ENCODE measurements around the gene BCAS4.

The BCAS4 gene

DNA sequence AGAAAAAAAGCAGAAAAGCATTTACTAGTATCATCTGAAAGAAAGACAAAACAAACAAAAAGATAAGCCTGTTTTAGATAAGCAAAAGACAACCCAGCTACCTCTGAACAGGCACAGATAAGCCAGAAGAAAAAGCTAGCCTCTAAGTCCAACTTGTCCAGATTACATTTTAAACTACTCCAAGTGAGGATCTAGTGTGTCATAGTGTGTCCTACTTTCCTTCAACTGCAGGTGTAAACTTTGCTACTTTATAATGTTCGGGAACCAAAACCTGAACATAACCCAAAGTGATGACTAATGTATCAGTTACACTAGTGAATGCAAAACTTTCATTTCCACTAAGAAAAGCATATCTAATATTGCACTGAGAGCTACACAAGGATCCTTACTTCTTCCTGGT is 116.9 kb downstream of the BCAS4 start:
- CTCF ChIA-PET = interaction anchor here (1.0 kb wide), 1 partner anchor 18 kb away, joined by 3 read pairs; no protein-coding TSS in a partner anchor
- DNase-seq (ENCODE audit: extremely low spot score) = no peak
- TF ChIP-seq SP1 (IDR thresholded peaks at IDR 0.05) (no peak), CTBP1 (IDR thresholded peaks at IDR 0.05; ENCODE audit: borderline replicate concordance) (no peak), FOXM1 (IDR thresholded peaks at IDR 0.05; ENCODE audit: borderline replicate concordance) (no peak)
- POLR2A ChIA-PET = interaction anchor here (1.2 kb wide), 1 partner anchor 20 kb away, joined by 3 read pairs; the partner anchor contains the start of gene ADNP

DNA sequence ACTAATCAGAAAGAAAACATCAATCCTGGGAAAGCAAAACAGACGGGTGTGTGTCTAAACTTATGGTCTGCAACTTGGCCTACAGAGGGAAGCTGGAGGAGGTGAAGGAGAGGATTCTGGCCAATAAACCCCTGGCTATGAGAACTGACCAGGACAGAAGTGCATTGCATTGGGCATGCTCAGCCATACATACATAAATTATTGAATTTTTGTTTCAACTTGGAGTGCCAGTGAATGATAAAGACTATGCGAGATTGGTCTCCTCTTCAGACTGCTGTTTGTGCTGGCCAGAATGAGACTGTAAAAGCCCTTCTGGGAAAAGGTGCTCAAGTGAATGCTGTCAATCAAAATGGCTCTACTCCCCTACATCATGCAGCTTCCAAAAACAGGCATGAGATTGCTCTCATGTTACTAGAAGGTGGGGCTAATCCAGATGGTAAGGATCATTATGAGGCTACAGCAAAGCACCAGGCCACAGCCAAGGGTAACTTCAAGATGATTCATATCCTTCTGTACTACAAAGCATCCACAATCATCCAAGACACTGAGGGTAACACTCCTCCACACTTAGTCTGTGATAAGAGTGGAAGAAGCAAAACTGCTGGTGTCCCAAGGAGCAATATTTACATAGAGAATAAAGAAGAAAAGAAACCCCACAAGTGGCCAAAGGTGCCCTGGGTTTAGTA is 119.0 kb downstream of the BCAS4 start:
- POLR2A ChIA-PET = no interaction called here
- TF ChIP-seq SUZ12 (IDR thresholded peaks at IDR 0.05) (no peak), HDGF (IDR thresholded peaks at IDR 0.05; ENCODE audit: borderline replicate concordance) (no peak), ELF4 (IDR thresholded peaks at IDR 0.05) (no peak), PKNOX1 (IDR thresholded peaks at IDR 0.05) (peak; percentile 78)
- no peak for DNase-seq (ENCODE audit: extremely low spot score)
- CTCF ChIA-PET = no interaction called here

DNA sequence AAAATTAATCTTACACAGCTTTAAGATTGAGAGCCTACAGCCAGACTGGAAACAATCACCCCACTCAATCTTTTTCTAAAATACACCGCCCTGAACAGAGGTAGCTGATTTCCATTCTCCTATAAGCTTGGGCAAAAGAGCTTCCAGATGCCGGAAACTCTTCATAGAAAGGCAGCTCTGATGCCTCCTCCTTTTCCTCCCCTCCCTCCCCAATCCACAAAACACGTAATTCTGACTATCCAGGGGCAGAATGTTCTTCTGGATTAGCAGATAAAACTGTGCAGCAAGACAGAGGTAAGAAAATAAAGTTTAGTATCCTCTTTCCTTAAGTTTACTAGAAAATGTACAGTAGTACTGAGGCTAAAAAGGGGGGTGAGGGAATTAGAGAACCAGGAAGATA is 120.6 kb downstream of the BCAS4 start:
- ChIA-PET POLR2A (no interaction called here), CTCF (no interaction called here)
- TF ChIP-seq FOXM1 (IDR thresholded peaks at IDR 0.05; ENCODE audit: borderline replicate concordance) = no peak
- no peak for TF ChIP-seq FOXA1 (IDR thresholded peaks at IDR 0.05)
- TF ChIP-seq TARDBP (IDR thresholded peaks at IDR 0.05) = no peak
- TF ChIP-seq CTBP1 (IDR thresholded peaks at IDR 0.05; ENCODE audit: borderline replicate concordance) = no peak
- no peak for TF ChIP-seq SP1 (IDR thresholded peaks at IDR 0.05)
- TF ChIP-seq ZNF384 (IDR thresholded peaks at IDR 0.05) = no peak
- no peak for TF ChIP-seq ARNT (IDR thresholded peaks at IDR 0.05)
- TF ChIP-seq L3MBTL2 (conservative IDR thresholded peaks at IDR 0.05) = no peak
- no peak for TF ChIP-seq HDGF (IDR thresholded peaks at IDR 0.05; ENCODE audit: borderline replicate concordance)
- no peak for TF ChIP-seq NFRKB (IDR thresholded peaks at IDR 0.05)
- TF ChIP-seq FOXK2 (IDR thresholded peaks at IDR 0.05) = no peak
- TF ChIP-seq PKNOX1 (IDR thresholded peaks at IDR 0.05) = no peak
- no peak for TF ChIP-seq SUZ12 (IDR thresholded peaks at IDR 0.05)
- no peak for TF ChIP-seq LEF1 (IDR thresholded peaks at IDR 0.05; ENCODE audit: borderline replicate concordance)
- TF ChIP-seq ELF4 (IDR thresholded peaks at IDR 0.05) = no peak
- no peak for DNase-seq (ENCODE audit: extremely low spot score)

DNA sequence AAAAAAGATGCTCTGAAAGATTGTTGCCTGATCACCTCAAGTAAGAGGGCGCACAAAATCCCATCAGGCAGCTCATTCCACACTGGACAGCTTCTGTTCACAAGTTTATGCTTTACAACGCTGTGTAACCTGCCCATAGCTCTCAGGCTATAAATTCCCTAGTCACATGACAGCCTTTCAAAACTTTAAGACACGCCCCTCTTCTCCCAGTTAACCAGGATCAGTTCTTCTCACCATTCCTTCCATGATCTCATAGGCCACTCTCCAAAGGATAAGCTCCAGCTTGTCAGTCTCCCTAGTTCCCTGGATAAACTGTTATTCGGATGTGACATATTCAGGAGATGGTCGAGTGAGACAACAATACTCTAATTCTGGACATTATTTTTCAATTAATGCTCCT is 121.4 kb downstream of the BCAS4 start:
- ChIA-PET POLR2A (interaction anchor here (0.8 to 1.7 kb wide), 2 partner anchors 15 to 41 kb away, joined by 3 to 12 read pairs; partner anchors contain the start of gene ADNP), CTCF (interaction anchor here (0.6 to 2.2 kb wide), 3 partner anchors 13 to 177 kb away, joined by 3 to 15 read pairs (median 4); partner anchors contain the start of gene BCAS4)
- peak; percentile 62 for DNase-seq (ENCODE audit: extremely low spot score)
- TF ChIP-seq PKNOX1 (IDR thresholded peaks at IDR 0.05) = peak; percentile 90
- TF ChIP-seq CTBP1 (IDR thresholded peaks at IDR 0.05; ENCODE audit: borderline replicate concordance) = no peak

DNA sequence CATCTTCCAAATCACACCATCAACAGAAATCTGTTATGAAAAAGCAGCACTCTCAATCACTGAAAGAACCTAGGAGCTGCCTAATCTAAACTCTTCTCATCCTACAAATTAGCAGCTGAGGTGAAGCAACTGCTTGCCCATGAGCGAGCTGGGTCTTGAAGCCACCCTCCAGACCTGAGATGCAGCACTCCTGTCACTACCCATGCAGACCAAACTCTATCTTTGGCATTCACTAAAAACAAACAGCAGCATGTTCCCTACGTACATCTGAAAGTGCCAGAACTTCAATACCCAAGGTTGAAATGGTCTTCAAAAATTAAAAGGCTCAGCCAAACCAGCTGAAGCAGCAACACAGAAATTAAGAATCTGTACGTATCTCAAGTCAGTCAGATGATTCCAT is 122.1 kb downstream of the BCAS4 start:
- DNase-seq (ENCODE audit: extremely low spot score) = no peak
- ChIA-PET CTCF (interaction anchor here (0.6 to 2.2 kb wide), 3 partner anchors 12 to 178 kb away, joined by 3 to 15 read pairs (median 4); partner anchors contain the start of gene BCAS4), POLR2A (interaction anchor here (0.8 to 1.7 kb wide), 2 partner anchors 14 to 40 kb away, joined by 3 to 12 read pairs; partner anchors contain the start of gene ADNP)
- no peak for TF ChIP-seq L3MBTL2 (conservative IDR thresholded peaks at IDR 0.05)

GRCh38 chr20:50918403-50918802 is 123.5 kb downstream of the BCAS4 start:
- CTCF ChIA-PET = interaction anchor here (0.6 to 1.4 kb wide), 2 partner anchors 11 to 128 kb away, joined by 3 to 5 read pairs; no protein-coding TSS in a partner anchor

More at GRCh38 chr20:50918403-50918802, 123.5 kb downstream of the BCAS4 start:
- POLR2A ChIA-PET = interaction anchor here (0.7 kb wide), 1 partner anchor 192 kb away, joined by 3 read pairs; no protein-coding TSS in a partner anchor
- TF ChIP-seq FOXK2 (IDR thresholded peaks at IDR 0.05) (no peak), LEF1 (IDR thresholded peaks at IDR 0.05; ENCODE audit: borderline replicate concordance) (no peak), PKNOX1 (IDR thresholded peaks at IDR 0.05) (no peak), ELF4 (IDR thresholded peaks at IDR 0.05) (no peak), CTBP1 (IDR thresholded peaks at IDR 0.05; ENCODE audit: borderline replicate concordance) (no peak), TARDBP (IDR thresholded peaks at IDR 0.05) (no peak), FOXM1 (IDR thresholded peaks at IDR 0.05; ENCODE audit: borderline replicate concordance) (no peak), ZNF384 (IDR thresholded peaks at IDR 0.05) (no peak), NFRKB (IDR thresholded peaks at IDR 0.05) (no peak), L3MBTL2 (conservative IDR thresholded peaks at IDR 0.05) (no peak), SP1 (IDR thresholded peaks at IDR 0.05) (no peak), HDGF (IDR thresholded peaks at IDR 0.05; ENCODE audit: borderline replicate concordance) (no peak), ARNT (IDR thresholded peaks at IDR 0.05) (no peak), FOXA1 (IDR thresholded peaks at IDR 0.05) (no peak), BHLHE40 (IDR thresholded peaks at IDR 0.05; ENCODE audit: borderline replicate concordance) (no peak), SUZ12 (IDR thresholded peaks at IDR 0.05) (no peak)
- DNase-seq (ENCODE audit: extremely low spot score) = no peak
